GM12878 (cell line): ENCODE results near the gene CACNA1G. TPM values are rescaled to one million over a fixed set of nuclear protein-coding genes. Genes with fewer than 3 reads are reported as not detected.

Experiments
- CHD1 ChIP-seq: IDR thresholded peaks from 2 replicates; pipeline ENCODE4 v1.6.1; 2012; ENCODE audit warnings: low read depth, low read length, improper control_type of control experiment
- E2F4 ChIP-seq: IDR thresholded peaks from 2 replicates; pipeline ENCODE4 v1.6.1; 2012; ENCODE audit warnings: low read depth, low read length, improper control_type of control experiment
- EZH2 ChIP-seq: IDR thresholded peaks from 2 replicates; pipeline ENCODE4 v1.6.1; 2012; ENCODE audit warnings: low read depth, mild to moderate bottlenecking, control low read depth, inconsistent platforms, low read length, borderline replicate concordance; ENCODE audit not compliant: control insufficient read depth
- KLF5 ChIP-seq: fragments of 450-650 bp; IDR thresholded peaks from 2 replicates; pipeline ENCODE4 v1.6.1; 2014; ENCODE audit warnings: mild to moderate bottlenecking; ENCODE audit not compliant: partially characterized antibody
- NFIC ChIP-seq: IDR thresholded peaks from 2 replicates; pipeline ENCODE4 v1.6.1; 2012; ENCODE audit warnings: low read depth, mild to moderate bottlenecking, inconsistent platforms, low read length, moderate library complexity
- NR2C1 ChIP-seq: fragments of 450-650 bp; IDR thresholded peaks from 2 replicates; pipeline ENCODE4 v1.6.1; 2017; ENCODE audit warnings: antibody characterized with exemption, mild to moderate bottlenecking, moderate library complexity
- NR2F1 ChIP-seq: fragments of 450-650 bp; conservative IDR thresholded peaks from 2 replicates; pipeline ENCODE4 v1.6.1; 2017; ENCODE audit warnings: mild to moderate bottlenecking
- POLR2A ChIP-seq: IDR thresholded peaks from 2 replicates; pipeline ENCODE4 v1.6.1; 2011; ENCODE audit warnings: low read depth, mild to moderate bottlenecking, low read length
- POLR2AphosphoS2 ChIP-seq: IDR thresholded peaks from 2 replicates; pipeline ENCODE4 v1.6.1; 2011; ENCODE audit warnings: low read depth, mild to moderate bottlenecking, low read length, improper control_type of control experiment, moderate library complexity
- REST ChIP-seq: IDR thresholded peaks from 2 replicates; pipeline ENCODE4 v1.6.1; 2012; ENCODE audit warnings: mild to moderate bottlenecking, low read depth, low read length
- SREBF2 ChIP-seq: IDR thresholded peaks from 2 replicates; pipeline ENCODE4 v1.6.1; 2012; ENCODE audit warnings: mild to moderate bottlenecking, low read length
- TARDBP ChIP-seq: IDR thresholded peaks from 2 replicates; pipeline ENCODE4 v1.6.1; 2016; ENCODE audit warnings: borderline replicate concordance
- ZZZ3 ChIP-seq: IDR thresholded peaks from 2 replicates; pipeline ENCODE4 v1.6.1; 2011; ENCODE audit warnings: low read depth; ENCODE audit not compliant: control insufficient read depth, insufficient read length
- polyA plus RNA-seq, 11 experiments: library from polyadenylated mRNA; depleted of rRNA in 4 of 11; unstranded in 6 of 11; stranded (reverse) in 5 of 11; fragments of >200 nt; fragmentation: Nextera tagmentation in 4 of 11; fragmentation: Illumina TruSeq in 1 of 11; extraction: Ambion mirVana in 4 of 11; extraction: Trizol in 1 of 11; gene quantifications; 1 replicate in 1 of 11; 2 replicates in 10 of 11; pipeline versions ENCODE4 v1.2.1 to v1.2.3, GENCODE V29; 2011 to 2016; ENCODE audit warnings: inconsistent platforms in 2 of 11, missing spikeins in 2 of 11, low read depth in 1 of 11
- total RNA-seq, 4 experiments: library from RNA; depleted of rRNA in 3 of 4; stranded (reverse); fragments of >200 nt in 3 of 4; fragmentation: Illumina TruSeq in 1 of 4; extraction: Trizol in 1 of 4; gene quantifications; 2 replicates each; pipeline versions ENCODE4 v1.2.1 to v1.2.3, GENCODE V29; 2013 to 2021

Gene CACNA1G
- total and polyA plus RNA-seq, 10 of the 15 experiments (the other 5 are each of a cell fraction or from before 2014, with no cell fraction given) = 0.03 to 0.15 TPM; not detected in 8

DNA sequence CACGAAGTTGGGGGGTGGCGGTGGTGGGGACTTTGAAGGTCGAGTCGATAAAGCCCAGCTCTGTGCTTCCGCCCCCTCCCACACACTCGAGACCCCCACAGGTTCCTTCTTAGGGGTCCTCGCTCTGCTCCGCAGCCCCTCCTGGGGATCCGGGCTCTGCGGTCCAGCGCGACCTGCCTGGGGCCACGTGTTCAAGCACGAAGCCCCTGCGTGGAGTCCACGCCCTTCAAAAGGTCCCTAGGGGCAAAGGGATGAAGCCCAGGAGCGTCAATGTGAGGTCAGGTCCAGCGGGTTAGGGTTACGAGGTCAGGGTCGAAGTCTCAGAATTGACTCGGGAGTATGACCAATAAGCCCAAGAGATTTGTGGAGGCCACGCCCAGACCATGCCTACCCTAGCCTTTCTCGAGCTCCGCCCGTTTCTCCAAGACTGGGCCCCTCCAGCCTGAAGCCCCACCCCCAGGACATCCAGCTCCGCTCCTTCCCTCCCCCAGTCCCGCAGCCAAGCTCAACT lies 786 bp upstream of the CACNA1G start (continued):
- no peak for TF ChIP-seq REST
- TF ChIP-seq NR2F1 = peak; percentile 35; the same call in 1 of the 2 replicates
- TF ChIP-seq POLR2AphosphoS2 = no peak
- no peak for TF ChIP-seq TARDBP
- TF ChIP-seq E2F4 = no peak
- no peak for TF ChIP-seq ZZZ3
- no peak for TF ChIP-seq NR2C1
- TF ChIP-seq KLF5 = no peak
- no peak for TF ChIP-seq NFIC
- TF ChIP-seq CHD1 = no peak
- no peak for TF ChIP-seq POLR2A
- TF ChIP-seq EZH2 = peak; percentile 28; the same call in 1 of the 2 replicates
- TF ChIP-seq SREBF2 = no peak
